Tibial nerve (tissue), 4 donors: ENCODE results near the gene KIAA0753. TPM values are rescaled to one million over a fixed set of nuclear protein-coding genes. Genes with fewer than 3 reads are reported as not detected.

ENCODE experiments used
- DNase-seq, 2 donors: peaks; one replicate each; pipeline ENCODE4 v3.0.0-alpha.2; 2019; ENCODE audit warnings: low spot score in 2 of 2
- H3K27ac ChIP-seq, 4 donors: fragments of 200-600 bp; sonication (generic) in 3 of 4; one replicate each; pipeline ENCODE4 v1.5.1; 2017 to 2019; ENCODE audit warnings: mild to moderate bottlenecking in 1 of 4
- H3K27me3 ChIP-seq, 2 donors: fragments of 200-600 bp; sonication (generic) in 1 of 2; one replicate each; pipeline versions ENCODE4 v1.5.1 to v1.6.0; 2017 to 2019
- H3K36me3 ChIP-seq, 3 donors: fragments of 200-600 bp; sonication (generic); one replicate each; pipeline ENCODE4 v1.5.1; 2018 to 2019
- H3K4me1 ChIP-seq, 4 donors: fragments of 200-600 bp; sonication (generic) in 3 of 4; one replicate each; pipeline ENCODE4 v1.5.1; 2017 to 2019
- H3K4me3 ChIP-seq, 4 donors: fragments of 200-600 bp; sonication (generic) in 3 of 4; one replicate each; pipeline ENCODE4 v1.5.1; 2017 to 2019; ENCODE audit warnings: mild to moderate bottlenecking in 1 of 4, moderate library complexity in 1 of 4
- H3K9me3 ChIP-seq, 4 donors: fragments of 200-600 bp; sonication (generic) in 3 of 4; one replicate each; pipeline ENCODE4 v1.5.1; 2017 to 2019
- CTCF ChIP-seq, 5 experiments: fragments of 200-600 bp in 3 of 5; fragments of 450-650 bp in 2 of 5; sonication (generic) in 3 of 5; IDR thresholded peaks; one replicate each; pipeline ENCODE4 v1.5.1; 2016 to 2019; ENCODE audit warnings: antibody characterized with exemption in 5 of 5, mild to moderate bottlenecking in 3 of 5, moderate library complexity in 2 of 5
- EP300 ChIP-seq, 2 donors: sonication (generic); formaldehyde crosslinking; IDR thresholded peaks; one replicate each; pipeline ENCODE4 v1.6.1; 2017; ENCODE audit warnings: antibody characterized with exemption in 2 of 2, mild to moderate bottlenecking in 1 of 2
- POLR2A ChIP-seq, 2 donors: fragments of 450-650 bp; IDR thresholded peaks; one replicate each; pipeline ENCODE4 v1.6.1; 2017; ENCODE audit warnings: antibody characterized with exemption in 2 of 2, mild to moderate bottlenecking in 2 of 2, moderate library complexity in 2 of 2
- WGBS, 2 donors: methylation state at CpG; one replicate each; pipeline ENCODE4 v1.1.5; 2018; 5-methylcytosine and 5-hydroxymethylcytosine counted together
- total RNA-seq, 4 donors: library from RNA; depleted of rRNA; stranded (reverse); fragments of >200 nt; gene quantifications; one replicate each; pipeline ENCODE4 v1.1.0, GENCODE V29; 2016

KIAA0753 gene
- total RNA-seq, 4 donors from 2014 or later: 14.1 to 24.0 (median 16.9) TPM

DNA sequence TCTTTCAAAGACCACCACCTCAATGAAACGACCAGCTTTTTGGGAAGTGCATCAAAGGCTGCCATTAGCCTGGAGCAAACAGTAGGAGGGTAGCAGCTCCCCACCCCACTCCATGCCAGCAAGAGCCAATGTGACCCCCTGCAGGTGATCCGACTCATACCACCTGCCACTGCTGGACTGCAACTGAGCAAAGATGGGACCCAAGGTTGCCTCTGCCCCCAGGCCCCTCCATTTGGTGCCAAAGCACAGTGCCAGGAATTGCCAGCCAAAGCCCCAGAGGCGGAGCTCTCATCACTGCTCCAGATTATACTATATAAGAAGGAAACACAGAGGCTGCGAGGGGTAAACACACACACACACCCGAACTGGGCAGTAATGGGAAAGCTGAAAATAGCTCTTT is 92.5 kb downstream of the KIAA0753 start:
- 65 to 73% methylated on average over 5 of the region's 5 CpGs for WGBS, 2 donors
- H3K4me1 ChIP-seq: peaks cover 0 to 9% (median 0%) of the 10 kb centered on the region in 4 donors

DNA sequence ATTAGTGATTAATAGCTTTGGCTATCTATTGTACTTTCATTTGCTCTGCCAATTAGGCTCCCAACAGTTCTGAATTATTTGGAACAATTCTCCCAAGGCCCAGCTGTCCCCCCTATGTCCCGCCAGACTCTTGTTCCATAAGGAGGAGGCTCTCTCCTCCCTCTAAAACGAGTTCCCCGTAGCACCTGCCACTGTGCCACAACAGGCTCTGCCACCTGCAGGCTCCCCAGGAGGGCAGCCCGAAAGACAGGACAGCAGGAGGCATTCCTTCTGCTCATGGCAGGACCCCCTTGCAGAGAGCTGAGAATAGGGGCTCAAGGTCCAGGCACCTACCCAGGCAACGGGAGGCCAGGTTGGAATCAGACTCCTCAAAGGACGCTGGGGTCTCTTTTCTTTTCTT is 93.2 kb downstream of the KIAA0753 start:
- no peak overlapping the region for H3K4me3 ChIP-seq
- TF ChIP-seq POLR2A (IDR thresholded peaks at IDR 0.05) (no peak), CTCF (IDR thresholded peaks at IDR 0.05) (no peak)
- peaks cover 0 to 3% of the 10 kb centered on the region in 2 donors for H3K27me3 ChIP-seq
- H3K9me3 ChIP-seq: no peaks in the 10 kb centered on the region
- no peaks in the 10 kb centered on the region for H3K36me3 ChIP-seq
- peaks cover 0 to 9% (median 0%) of the 10 kb centered on the region in 4 donors for H3K4me1 ChIP-seq
- H3K27ac ChIP-seq: no peak overlapping the region
- DNase-seq: no peak
- 80 to 81% methylated on average over 5 to 6 of the region's 6 CpGs for WGBS, 2 donors

More for the DNA sequence above, 92.5 kb downstream of the KIAA0753 start:
- Histone ChIP-seq H3K4me3 (no peak overlapping the region), H3K36me3 (no peaks in the 10 kb centered on the region), H3K9me3 (no peaks in the 10 kb centered on the region), H3K27ac (no peak overlapping the region), H3K27me3 (peaks cover 0 to 10% of the 10 kb centered on the region in 2 donors)
- no peak for DNase-seq
- TF ChIP-seq EP300 (IDR thresholded peaks at IDR 0.05): no peak
- no peak for TF ChIP-seq CTCF (IDR thresholded peaks at IDR 0.05)
- no peak for TF ChIP-seq POLR2A (IDR thresholded peaks at IDR 0.05)

DNA sequence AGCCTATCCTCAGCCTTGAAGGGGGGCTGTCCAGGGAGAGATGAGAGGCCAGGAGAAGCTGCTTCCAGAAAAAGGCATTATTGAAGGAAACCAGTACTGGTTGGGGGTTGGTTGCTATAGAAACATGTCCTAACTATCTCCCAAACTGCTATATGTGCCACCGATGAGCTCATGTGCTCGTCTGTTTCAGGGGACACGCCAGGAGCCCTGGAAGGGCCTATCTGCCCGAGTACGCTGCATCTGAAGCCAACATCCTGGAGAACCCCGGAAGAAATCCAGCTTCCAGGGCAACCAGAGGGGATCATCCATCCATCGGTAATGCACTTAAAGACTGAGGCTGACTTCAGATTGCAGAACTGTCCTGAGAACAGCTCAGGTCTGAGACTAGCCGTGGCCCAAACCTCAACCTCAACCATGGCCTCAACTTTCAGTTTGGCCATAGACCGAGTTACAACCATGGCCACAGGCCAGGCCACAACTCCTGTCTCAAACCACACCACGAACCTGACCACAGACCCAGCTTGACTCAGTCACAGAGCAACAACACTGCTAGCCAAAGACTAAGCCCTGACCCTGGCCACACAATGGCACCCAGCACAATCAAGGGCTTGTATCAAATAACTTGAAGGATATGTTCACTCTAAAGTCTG is 94.3 kb downstream of the KIAA0753 start:
- Histone ChIP-seq H3K36me3 (no peaks in the 10 kb centered on the region), H3K4me3 (no peak overlapping the region), H3K4me1 (peaks cover 0 to 9% (median 0%) of the 10 kb centered on the region in 4 donors), H3K9me3 (no peaks in the 10 kb centered on the region), H3K27me3 (no peaks in the 10 kb centered on the region), H3K27ac (no peak overlapping the region)
- WGBS, 2 donors: 80 to 81% methylated on average over 9 to 10 of the region's 10 CpGs
- TF ChIP-seq POLR2A (IDR thresholded peaks at IDR 0.05): no peak
- no peak for TF ChIP-seq CTCF (IDR thresholded peaks at IDR 0.05)
- no peak for DNase-seq

- DNase-seq: no peak
- H3K4me3 ChIP-seq: no peak overlapping the region
- WGBS, 2 donors: 50 to 56% methylated on average over 8 of the region's 8 CpGs
Measured at GRCh38 chr17:6545291-6545690, 95.2 kb downstream of the KIAA0753 start.

More at GRCh38 chr17:6545291-6545690, 95.2 kb downstream of the KIAA0753 start:
- Histone ChIP-seq H3K27me3 (no peaks in the 10 kb centered on the region), H3K36me3 (no peaks in the 10 kb centered on the region), H3K27ac (no peak overlapping the region), H3K4me1 (peaks cover 0 to 9% (median 0%) of the 10 kb centered on the region in 4 donors), H3K9me3 (no peaks in the 10 kb centered on the region)
- TF ChIP-seq CTCF (IDR thresholded peaks at IDR 0.05) (no peak), EP300 (IDR thresholded peaks at IDR 0.05) (no peak), POLR2A (IDR thresholded peaks at IDR 0.05) (no peak)
